Naive thymus-derived CD4-positive, alpha-beta T cell (primary cell): ENCODE results near the gene TTC19. TPM values are rescaled to one million over a fixed set of nuclear protein-coding genes. Genes with fewer than 3 reads are reported as not detected.
A peak's percentile ranks its signal among the peaks of the same experiment; 100 is the strongest.
"Not testable (repeated sequence)": the region's sequence is repeated elsewhere in the genome, so short reads cannot be mapped to it uniquely, and the experiment has no call there.

ENCODE experiments used
- ATAC-seq: fragments of 150-1000 bp; cut with Tn5 transposase; 2 replicates; pipeline ENCODE4 v1.10.0; 2021; ENCODE audit warnings: mild to moderate bottlenecking, moderate library complexity
- CTCF ChIA-PET: fragments of 350-600 bp; sonication (Branson Sonifier 250); formaldehyde crosslinking; loops from one replicate; lab custom pipeline; 2021; ENCODE audit warnings: antibody characterized with exemption; lab: Charles Lee
- POLR2A ChIA-PET: fragments of 350-600 bp; sonication (Branson Sonifier 250); formaldehyde crosslinking; loops from one replicate; lab custom pipeline; 2021; ENCODE audit warnings: antibody characterized with exemption, inconsistent platforms; lab: Charles Lee
- DNase-seq, 9 donors: peaks; one replicate each; pipeline versions ENCODE4 v3.0.0 to v3.0.0-alpha.2; 2020 to 2022; ENCODE audit warnings: mixed read lengths in 1 of 9
- H3K27ac ChIP-seq: one replicate; pipeline ENCODE4 v1.7.0; 2013; ENCODE audit warnings: mild to moderate bottlenecking, low read depth, low read length, moderate library complexity
- H3K27me3 ChIP-seq, 2 donors: one replicate each; pipeline ENCODE4 v1.7.0; 2013; ENCODE audit warnings: low read length in 2 of 2, mild to moderate bottlenecking in 2 of 2, moderate library complexity in 2 of 2; ENCODE audit not compliant: control insufficient read depth in 2 of 2, insufficient read depth in 2 of 2
- H3K36me3 ChIP-seq, 3 experiments: 1 replicate in 2 of 3; 2 replicates in 1 of 3; pipeline ENCODE4 v1.7.0; 2013; ENCODE audit warnings: low read length in 3 of 3, mild to moderate bottlenecking in 3 of 3, moderate library complexity in 1 of 3; ENCODE audit not compliant: insufficient read depth in 3 of 3, control insufficient read depth in 2 of 3
- H3K4me1 ChIP-seq, 2 donors: one replicate each; pipeline ENCODE4 v1.7.0; 2013; ENCODE audit warnings: low read length in 2 of 2, mild to moderate bottlenecking in 2 of 2, moderate library complexity in 1 of 2; ENCODE audit not compliant: control insufficient read depth in 2 of 2, insufficient read depth in 2 of 2
- H3K4me3 ChIP-seq: 2 replicates; pipeline ENCODE4 v1.7.0; 2013; ENCODE audit warnings: mild to moderate bottlenecking, low read length
- H3K9me3 ChIP-seq, 3 experiments: 1 replicate in 2 of 3; 2 replicates in 1 of 3; pipeline ENCODE4 v1.7.0; 2013; ENCODE audit warnings: low read length in 3 of 3; ENCODE audit not compliant: control insufficient read depth in 2 of 3
- H3K27ac Mint-ChIP-seq, 9 donors: one replicate each; pipeline ENCODE4 v1.8.0; 2020 to 2022; ENCODE audit warnings: mixed read lengths in 9 of 9, mild to moderate bottlenecking in 8 of 9, moderate library complexity in 5 of 9, inconsistent platforms in 2 of 9
- H3K27me3 Mint-ChIP-seq, 5 donors: one replicate each; pipeline ENCODE4 v1.8.0; 2021 to 2022; ENCODE audit warnings: mixed read lengths in 5 of 5, mild to moderate bottlenecking in 1 of 5
- H3K36me3 Mint-ChIP-seq, 5 donors: one replicate each; pipeline ENCODE4 v1.8.0; 2020 to 2022; ENCODE audit warnings: mixed read lengths in 5 of 5, mild to moderate bottlenecking in 3 of 5, inconsistent platforms in 1 of 5
- H3K4me1 Mint-ChIP-seq, 7 donors: one replicate each; pipeline ENCODE4 v1.8.0; 2020 to 2022; ENCODE audit warnings: mixed read lengths in 7 of 7, mild to moderate bottlenecking in 3 of 7, inconsistent platforms in 1 of 7
- H3K4me3 Mint-ChIP-seq, 10 donors: one replicate each; pipeline ENCODE4 v1.8.0; 2020 to 2022; ENCODE audit warnings: mild to moderate bottlenecking in 10 of 10, mixed read lengths in 10 of 10, moderate library complexity in 6 of 10, inconsistent platforms in 2 of 10
- H3K9me3 Mint-ChIP-seq, 11 donors: one replicate each; pipeline ENCODE4 v1.8.0; 2020 to 2022; ENCODE audit warnings: mixed read lengths in 11 of 11, mild to moderate bottlenecking in 4 of 11, inconsistent platforms in 1 of 11, moderate library complexity in 1 of 11
- intact Hi-C, 2 donors: fragments of 100-400 bp; cut with micrococcal nuclease; formaldehyde crosslinking; loops; one replicate each; pipeline ENCODE4 v1.15.1; 2023
- polyA plus RNA-seq, 2 donors: library from polyadenylated mRNA; unstranded; fragments of 300-500 nt; fragmentation: Illumina TruSeq; gene quantifications; one replicate each; pipeline ENCODE4 v1.2.3, GENCODE V29; 2021
- total RNA-seq, 6 experiments: library from RNA in 5 of 6; stranded (reverse) in 5 of 6; gene quantifications; 1 replicate in 5 of 6; 2 replicates in 1 of 6; pipeline ENCODE4 v1.2.3 and lab custom pipeline; 2021 to 2026

TTC19 gene
- total and polyA plus RNA-seq, 7 experiments from 2014 or later = 32.8 to 61.6 (median 35.9) TPM

DNA sequence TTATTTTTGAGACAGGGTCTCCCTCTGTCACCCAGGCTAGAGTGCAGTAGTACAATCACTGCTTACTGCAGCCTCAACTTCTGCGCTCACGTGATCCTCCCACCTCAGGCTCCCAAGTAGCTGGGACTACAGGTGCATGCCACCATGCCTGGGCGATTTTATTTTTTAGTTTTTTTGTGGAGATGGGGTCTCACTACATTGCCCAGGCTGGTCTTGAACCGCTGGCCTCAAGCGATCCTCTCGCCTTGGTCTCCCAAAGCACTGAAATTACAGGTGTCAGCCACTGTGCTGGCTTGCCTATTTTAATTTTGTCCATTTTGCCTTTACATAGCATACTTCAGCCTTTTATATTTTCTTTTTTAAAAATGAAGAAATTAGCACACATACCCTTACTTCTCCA, 51.2 kb downstream of the TTC19 start:
- ChIA-PET CTCF (no interaction called here), POLR2A (no interaction called here)
- H3K27me3 Mint-ChIP-seq = no peaks in the 10 kb centered on the region
- Histone ChIP-seq H3K4me3 (no peak overlapping the region), H3K9me3 (no peaks in the 10 kb centered on the region), H3K27ac (no peak overlapping the region), H3K4me1 (no peaks in the 10 kb centered on the region), H3K36me3 (peaks cover 15 to 59% (median 23%) of the 10 kb centered on the region in 3 experiments), H3K27me3 (no peaks in the 10 kb centered on the region)
- H3K27ac Mint-ChIP-seq = peak overlapping the region in 3 of 9 donors; percentile 18 to 31 (median 20)
- DNase-seq = no peak
- intact Hi-C loops = no loop called here
- peaks cover 5 to 32% (median 25%) of the 10 kb centered on the region in 7 donors for H3K4me1 Mint-ChIP-seq
- no peak for ATAC-seq
- H3K36me3 Mint-ChIP-seq = peaks cover 39 to 67% (median 57%) of the 10 kb centered on the region in 5 donors
- H3K9me3 Mint-ChIP-seq = peaks cover 0 to 5% (median 0%) of the 10 kb centered on the region in 11 donors
- no peak overlapping the region for H3K4me3 Mint-ChIP-seq

DNA sequence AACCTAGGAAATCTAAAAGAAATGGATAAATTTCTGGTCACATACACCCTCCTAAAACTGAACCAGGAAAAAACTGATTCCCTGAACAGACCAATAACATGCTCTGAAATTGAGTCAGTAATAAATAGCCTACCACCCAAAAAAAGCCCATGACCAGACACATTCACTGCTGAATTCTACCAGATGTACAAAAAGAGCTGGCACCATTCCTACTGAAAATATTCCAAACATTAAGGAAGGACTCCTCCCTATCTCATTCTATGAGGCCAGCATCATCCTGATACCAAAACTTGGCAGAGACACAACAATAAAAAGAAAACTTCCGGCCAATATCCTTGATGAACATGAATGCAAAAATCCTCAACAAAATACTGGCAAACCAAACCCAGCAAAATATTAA, 52.9 kb downstream of the TTC19 start:
- Mint-ChIP-seq H3K36me3 (peaks cover 39 to 68% (median 54%) of the 10 kb centered on the region in 5 donors), H3K27me3 (no peaks in the 10 kb centered on the region), H3K9me3 (peaks cover 0 to 5% (median 0%) of the 10 kb centered on the region in 11 donors), H3K27ac (peak overlapping the region in 3 of 9 donors; percentile 17 to 60 (median 27)), H3K4me1 (peaks cover 3 to 32% (median 25%) of the 10 kb centered on the region in 7 donors), H3K4me3 (no peak overlapping the region)
- Histone ChIP-seq H3K27me3 (no peaks in the 10 kb centered on the region), H3K4me1 (no peaks in the 10 kb centered on the region), H3K4me3 (no peak overlapping the region), H3K36me3 (peaks cover 13 to 57% (median 13%) of the 10 kb centered on the region in 3 experiments), H3K27ac (no peak overlapping the region), H3K9me3 (no peaks in the 10 kb centered on the region)
- CTCF ChIA-PET = interaction anchor here (0.6 kb wide), 1 partner anchor 312 kb away, joined by 4 read pairs; no protein-coding TSS in a partner anchor
- POLR2A ChIA-PET = no interaction called here
- ATAC-seq = no peak
- DNase-seq = no peak
- intact Hi-C loops = no loop called here

DNA sequence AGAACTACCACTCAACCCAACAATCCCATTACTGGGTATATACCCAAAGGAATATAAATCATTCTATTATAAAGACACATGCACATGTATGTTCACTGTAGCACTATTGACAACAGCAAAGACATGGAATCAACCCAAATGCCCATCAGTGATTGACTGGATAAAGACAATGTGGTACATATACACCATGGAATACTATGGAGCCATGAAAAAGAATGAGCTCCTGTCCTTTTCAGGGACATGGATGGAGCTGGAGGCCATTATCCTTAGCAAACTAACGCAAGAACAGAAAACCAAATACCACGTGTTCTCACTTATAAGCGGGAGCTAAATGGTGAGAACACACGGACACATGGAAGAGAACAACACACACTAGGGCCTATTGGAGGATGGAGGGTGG, 55.5 kb downstream of the TTC19 start:
- CTCF ChIA-PET, H3K9me3 Mint-ChIP-seq, H3K27me3 ChIP-seq, H3K4me3 ChIP-seq, H3K9me3 ChIP-seq, intact Hi-C loops, POLR2A ChIA-PET, H3K4me1 ChIP-seq, ATAC-seq, H3K27ac ChIP-seq, DNase-seq, H3K27me3 Mint-ChIP-seq, H3K4me3 Mint-ChIP-seq: not testable (repeated sequence)
- peaks cover 5 to 62% (median 9%) of the 10 kb centered on the region in 3 experiments for H3K36me3 ChIP-seq
- peak overlapping the region in 5 of 9 donors; percentile 4 to 64 (median 18) for H3K27ac Mint-ChIP-seq
- peaks cover 40 to 76% (median 59%) of the 10 kb centered on the region in 5 donors for H3K36me3 Mint-ChIP-seq
- H3K4me1 Mint-ChIP-seq = peaks cover 3 to 32% (median 25%) of the 10 kb centered on the region in 7 donors

DNA sequence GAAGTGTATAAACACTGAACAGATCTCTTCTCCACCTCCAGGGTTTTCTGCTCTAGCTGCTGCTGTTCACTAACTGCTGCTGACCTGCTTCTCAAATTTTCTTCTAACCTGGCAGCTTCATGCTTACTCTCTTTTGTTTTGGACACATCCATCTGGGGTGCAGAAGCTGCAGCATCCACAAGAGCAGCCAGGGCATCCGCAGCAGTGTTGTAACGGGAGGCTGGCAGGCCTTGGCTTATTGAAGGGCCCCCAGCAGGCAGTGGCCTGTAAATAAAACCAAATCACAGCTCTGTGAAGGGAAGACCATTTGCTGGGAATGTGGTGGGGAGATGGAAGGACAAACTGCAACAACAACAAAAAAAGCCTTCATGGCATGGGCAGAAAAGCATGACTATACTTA, 62.0 kb downstream of the TTC19 start:
- POLR2A ChIA-PET = no interaction called here
- peaks cover 23 to 89% (median 25%) of the 10 kb centered on the region in 3 experiments for H3K36me3 ChIP-seq
- H3K36me3 Mint-ChIP-seq = peaks cover 20 to 68% (median 58%) of the 10 kb centered on the region in 5 donors
- no peaks in the 10 kb centered on the region for H3K9me3 ChIP-seq
- CTCF ChIA-PET = no interaction called here
- intact Hi-C loops = no loop called here
- H3K27me3 Mint-ChIP-seq = no peaks in the 10 kb centered on the region
- H3K4me1 Mint-ChIP-seq = peaks cover 0 to 2% (median 0%) of the 10 kb centered on the region in 7 donors
- H3K27ac ChIP-seq = no peak overlapping the region
- no peaks in the 10 kb centered on the region for H3K9me3 Mint-ChIP-seq
- no peaks in the 10 kb centered on the region for H3K27me3 ChIP-seq
- peak overlapping the region in 4 of 9 donors; percentile 28 to 66 (median 34) for H3K27ac Mint-ChIP-seq
- DNase-seq (no peak), ATAC-seq (no peak)
- no peak overlapping the region for H3K4me3 Mint-ChIP-seq
- no peak overlapping the region for H3K4me3 ChIP-seq
- H3K4me1 ChIP-seq = no peaks in the 10 kb centered on the region

DNA sequence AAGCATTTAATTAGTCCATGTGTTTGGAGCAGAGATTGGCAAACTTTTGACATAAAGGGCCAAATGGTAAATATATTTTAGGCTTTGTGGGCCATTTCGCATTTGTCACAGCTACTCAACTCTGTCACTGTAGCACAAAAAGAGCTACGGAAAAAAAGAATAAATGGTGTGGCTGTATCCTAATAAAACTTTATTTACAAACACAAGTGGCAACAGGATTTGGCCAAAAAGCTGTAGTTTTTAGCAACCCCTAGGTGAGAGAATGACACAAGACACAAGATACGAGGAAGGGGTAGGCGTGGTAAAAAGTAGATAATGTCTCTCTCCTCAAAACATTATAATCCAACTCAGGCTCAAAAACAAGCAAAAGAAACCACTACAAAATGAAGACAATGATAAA, 66.5 kb downstream of the TTC19 start:
- Histone ChIP-seq H3K27ac (no peak overlapping the region), H3K4me1 (no peaks in the 10 kb centered on the region), H3K9me3 (no peaks in the 10 kb centered on the region), H3K27me3 (no peaks in the 10 kb centered on the region), H3K36me3 (peaks cover 20 to 82% (median 33%) of the 10 kb centered on the region in 3 experiments), H3K4me3 (no peak overlapping the region)
- intact Hi-C loops = no loop called here
- no peaks in the 10 kb centered on the region for H3K27me3 Mint-ChIP-seq
- peaks cover 0 to 4% (median 0%) of the 10 kb centered on the region in 7 donors for H3K4me1 Mint-ChIP-seq
- peaks cover 16 to 83% (median 56%) of the 10 kb centered on the region in 5 donors for H3K36me3 Mint-ChIP-seq
- POLR2A ChIA-PET = interaction anchor here (0.5 kb wide), 1 partner anchor 210 kb away, joined by 3 read pairs; no protein-coding TSS in a partner anchor
- CTCF ChIA-PET = no interaction called here
- DNase-seq (no peak), ATAC-seq (no peak)
- H3K27ac Mint-ChIP-seq = peak overlapping the region in 2 of 9 donors; percentile 28 to 55
- no peak overlapping the region for H3K4me3 Mint-ChIP-seq
- H3K9me3 Mint-ChIP-seq = no peaks in the 10 kb centered on the region

DNA sequence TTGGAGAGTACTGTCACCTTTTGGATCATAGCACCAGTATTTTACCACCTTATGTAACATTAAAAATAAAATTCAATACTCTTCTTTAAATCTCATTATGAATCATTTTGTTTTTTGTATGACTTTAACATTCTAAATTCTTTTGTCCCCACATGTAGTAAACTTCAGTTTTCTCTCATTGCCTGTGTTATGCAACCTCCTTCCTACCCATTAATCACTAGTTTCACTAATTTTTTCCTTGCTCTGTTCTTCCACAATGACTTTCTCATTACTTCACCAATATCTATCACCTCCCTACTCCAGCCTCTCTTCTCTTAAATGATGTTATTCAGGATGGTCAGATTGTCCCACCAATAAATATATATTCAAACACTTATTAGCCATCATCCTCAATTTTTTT, 68.7 kb downstream of the TTC19 start:
- no peaks in the 10 kb centered on the region for H3K9me3 ChIP-seq
- H3K4me3 Mint-ChIP-seq = no peak overlapping the region
- POLR2A ChIA-PET = no interaction called here
- no peaks in the 10 kb centered on the region for H3K9me3 Mint-ChIP-seq
- intact Hi-C loops = no loop called here
- peaks cover 4 to 77% (median 47%) of the 10 kb centered on the region in 5 donors for H3K36me3 Mint-ChIP-seq
- no peak overlapping the region for H3K27ac ChIP-seq
- H3K27me3 Mint-ChIP-seq = no peaks in the 10 kb centered on the region
- no peak for ATAC-seq
- no peak for DNase-seq
- peak overlapping the region in 4 of 9 donors; percentile 4 to 23 (median 12) for H3K27ac Mint-ChIP-seq
- H3K27me3 ChIP-seq = no peaks in the 10 kb centered on the region
- H3K4me1 ChIP-seq = no peaks in the 10 kb centered on the region
- peaks cover 17 to 82% (median 45%) of the 10 kb centered on the region in 3 experiments for H3K36me3 ChIP-seq
- no peak overlapping the region for H3K4me3 ChIP-seq
- peaks cover 0 to 7% (median 0%) of the 10 kb centered on the region in 7 donors for H3K4me1 Mint-ChIP-seq
- CTCF ChIA-PET = no interaction called here

DNA sequence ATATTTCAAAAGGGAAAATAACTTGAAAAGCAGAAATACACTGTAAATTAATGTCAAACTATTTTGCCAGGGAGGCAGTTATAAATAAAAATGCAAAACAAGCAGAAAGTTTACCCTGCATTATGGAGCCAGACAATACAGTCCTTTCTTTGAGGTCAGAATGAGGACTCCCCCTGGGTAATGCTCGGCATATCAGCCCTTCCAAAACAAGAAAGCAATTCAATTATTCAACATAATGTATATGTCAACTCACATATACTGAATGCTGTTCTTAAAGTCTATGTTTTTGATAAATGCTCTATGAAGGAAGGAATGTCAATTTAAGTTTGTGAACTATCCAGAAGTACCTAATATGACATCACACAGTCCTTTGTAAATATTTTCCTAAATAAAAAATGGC, 72.4 kb downstream of the TTC19 start:
- Mint-ChIP-seq H3K4me3 (no peak overlapping the region), H3K4me1 (peaks cover 0 to 7% (median 2%) of the 10 kb centered on the region in 7 donors), H3K9me3 (no peaks in the 10 kb centered on the region), H3K27me3 (no peaks in the 10 kb centered on the region), H3K36me3 (peaks cover 4 to 73% (median 38%) of the 10 kb centered on the region in 5 donors), H3K27ac (peak overlapping the region in 2 of 9 donors; percentile 45 to 86)
- Histone ChIP-seq H3K4me3 (no peak overlapping the region), H3K27ac (no peak overlapping the region), H3K9me3 (no peaks in the 10 kb centered on the region), H3K36me3 (peaks cover 19 to 78% (median 31%) of the 10 kb centered on the region in 3 experiments), H3K4me1 (no peaks in the 10 kb centered on the region), H3K27me3 (no peaks in the 10 kb centered on the region)
- POLR2A ChIA-PET = no interaction called here
- intact Hi-C loops = no loop called here
- DNase-seq = no peak
- no peak for ATAC-seq
- CTCF ChIA-PET = no interaction called here
